ENCODE measurements around the gene FOSB. TPM values are rescaled to one million over a fixed set of nuclear protein-coding genes. Genes with fewer than 3 reads are reported as not detected.
A peak's percentile ranks its signal among the peaks of the same experiment; 100 is the strongest.

The FOSB gene
- total and polyA plus RNA-seq, 4 donors = 7.9 to 24.2 (median 16.4) TPM

GRCh38 chr19:45474606-45475521 lies 7.1 kb downstream of the FOSB start:
- no peak for TF ChIP-seq CTCF (IDR thresholded peaks at IDR 0.05; ENCODE audit: control extremely low read depth, extremely low read depth)
- Histone ChIP-seq H3K27me3 (ENCODE audit: control insufficient read depth in 3 of 3, insufficient read depth in 3 of 3, low read length in 2 of 3) (peaks cover 0 to 31% (median 25%) of the 10 kb centered on the region in 3 donors), H3K36me3 (ENCODE audit: control insufficient read depth in 4 of 4, insufficient read depth in 4 of 4, low read length in 4 of 4) (peaks cover 0 to 5% (median 0%) of the 10 kb centered on the region in 4 donors), H3K27ac (ENCODE audit: low read depth in 1 of 2, low read length in 1 of 2) (no peak overlapping the region), H3K9me3 (ENCODE audit: control insufficient read depth in 4 of 4, insufficient read depth in 3 of 4, low read length in 3 of 4) (no peaks in the 10 kb centered on the region), H3K4me3 (no peak overlapping the region), H3K9ac (ENCODE audit: insufficient read depth in 1 of 2, low read length in 2 of 2) (peak overlapping the region in 1 of 2 donors; percentile 27), H3K4me1 (ENCODE audit: control insufficient read depth in 5 of 5, insufficient read depth in 5 of 5, low read length in 5 of 5) (peaks cover 0 to 51% (median 6%) of the 10 kb centered on the region in 5 donors)
- DNase-seq (peak; percentile 85 to 93 (median 90)), ATAC-seq (ENCODE audit: insufficient read depth, low FRiP score) (no peak)
- 62 to 66% methylated on average over 28 of the region's 28 CpGs for WGBS, 2 donors

- Histone ChIP-seq H3K36me3 (ENCODE audit: control insufficient read depth in 4 of 4, insufficient read depth in 4 of 4, low read length in 4 of 4) (peaks cover 0 to 5% (median 0%) of the 10 kb centered on the region in 4 donors), H3K4me3 (no peak overlapping the region), H3K27me3 (ENCODE audit: control insufficient read depth in 3 of 3, insufficient read depth in 3 of 3, low read length in 2 of 3) (peaks cover 0 to 28% (median 25%) of the 10 kb centered on the region in 3 donors), H3K9me3 (ENCODE audit: control insufficient read depth in 4 of 4, insufficient read depth in 3 of 4, low read length in 3 of 4) (no peaks in the 10 kb centered on the region), H3K27ac (ENCODE audit: low read depth in 1 of 2, low read length in 1 of 2) (no peak overlapping the region), H3K4me1 (ENCODE audit: control insufficient read depth in 5 of 5, insufficient read depth in 5 of 5, low read length in 5 of 5) (peaks cover 0 to 47% (median 0%) of the 10 kb centered on the region in 5 donors), H3K9ac (ENCODE audit: insufficient read depth in 1 of 2, low read length in 2 of 2) (no peak overlapping the region)
- 67% methylated on average over 6 of the region's 6 CpGs for WGBS, 2 donors
- no peak for ATAC-seq (ENCODE audit: insufficient read depth, low FRiP score)
- peak; percentile 60 to 67 (median 65) for DNase-seq
- no peak for TF ChIP-seq CTCF (IDR thresholded peaks at IDR 0.05; ENCODE audit: control extremely low read depth, extremely low read depth)
These were observed 7.9 kb downstream of the FOSB start for GRCh38 chr19:45475537-45476291.

GRCh38 chr19:45476304-45476703 lies 8.5 kb downstream of the FOSB start:
- no peak overlapping the region for H3K9ac ChIP-seq (ENCODE audit: insufficient read depth in 1 of 2, low read length in 2 of 2)
- DNase-seq (peak in 1 of 3 donors; percentile 66), ATAC-seq (ENCODE audit: insufficient read depth, low FRiP score) (no peak)

More at GRCh38 chr19:45476304-45476703, 8.5 kb downstream of the FOSB start:
- H3K4me1 ChIP-seq (ENCODE audit: control insufficient read depth in 5 of 5, insufficient read depth in 5 of 5, low read length in 5 of 5) = peaks cover 0 to 47% (median 0%) of the 10 kb centered on the region in 5 donors
- no peaks in the 10 kb centered on the region for H3K9me3 ChIP-seq (ENCODE audit: control insufficient read depth in 4 of 4, insufficient read depth in 3 of 4, low read length in 3 of 4)
- no peak for TF ChIP-seq CTCF (IDR thresholded peaks at IDR 0.05; ENCODE audit: control extremely low read depth, extremely low read depth)
- no peak overlapping the region for H3K27ac ChIP-seq (ENCODE audit: low read depth in 1 of 2, low read length in 1 of 2)
- peaks cover 0 to 28% (median 25%) of the 10 kb centered on the region in 3 donors for H3K27me3 ChIP-seq (ENCODE audit: control insufficient read depth in 3 of 3, insufficient read depth in 3 of 3, low read length in 2 of 3)
- H3K36me3 ChIP-seq (ENCODE audit: control insufficient read depth in 4 of 4, insufficient read depth in 4 of 4, low read length in 4 of 4) = peaks cover 0 to 3% (median 0%) of the 10 kb centered on the region in 4 donors
- H3K4me3 ChIP-seq = no peak overlapping the region
- 52 to 61% methylated on average over 5 of the region's 5 CpGs for WGBS, 2 donors

Measured in lung (tissue), 12 donors.